Measurements from ENCODE around the gene C6orf132.
"Not testable (repeated sequence)": the region's sequence is repeated elsewhere in the genome, so short reads cannot be mapped to it uniquely, and the experiment has no call there.

C6orf132 gene

GRCh38 chr6:42162384-42162783, 20.0 kb upstream of the C6orf132 start:
- no peak overlapping the region for H3K27ac ChIP-seq (ENCODE audit: low read depth, low read length)
- peaks cover 0 to 12% (median 9%) of the 10 kb centered on the region in 5 donors for H3K27me3 ChIP-seq (ENCODE audit: control insufficient read depth in 5 of 5, insufficient read depth in 4 of 5, low read length in 5 of 5)
- no peaks in the 10 kb centered on the region for H3K36me3 ChIP-seq (ENCODE audit: control insufficient read depth in 5 of 5, insufficient read depth in 5 of 5, low read length in 5 of 5)
- H3K4me3 ChIP-seq (ENCODE audit: low read depth in 1 of 5, low read length in 5 of 5), result no peak overlapping the region
- H3K4me1 ChIP-seq (ENCODE audit: control insufficient read depth in 5 of 5, insufficient read depth in 5 of 5, low read length in 5 of 5), result peaks cover 0 to 2% (median 0%) of the 10 kb centered on the region in 5 donors
- H3K9ac ChIP-seq (ENCODE audit: low read length in 5 of 5), result no peak overlapping the region
- no peaks in the 10 kb centered on the region for H3K9me3 ChIP-seq (ENCODE audit: control insufficient read depth in 5 of 5, low read length in 5 of 5)

GRCh38 chr6:42159431-42160024, 17.1 kb upstream of the C6orf132 start:
- H3K27ac ChIP-seq (ENCODE audit: low read depth, low read length), result no peak overlapping the region
- peaks cover 0 to 2% (median 0%) of the 10 kb centered on the region in 5 donors for H3K4me1 ChIP-seq (ENCODE audit: control insufficient read depth in 5 of 5, insufficient read depth in 5 of 5, low read length in 5 of 5)
- H3K4me3 ChIP-seq (ENCODE audit: low read depth in 1 of 5, low read length in 5 of 5), result no peak overlapping the region
- H3K9me3 ChIP-seq (ENCODE audit: control insufficient read depth in 5 of 5, low read length in 5 of 5), result no peaks in the 10 kb centered on the region
- no peaks in the 10 kb centered on the region for H3K36me3 ChIP-seq (ENCODE audit: control insufficient read depth in 5 of 5, insufficient read depth in 5 of 5, low read length in 5 of 5)
- peaks cover 0 to 12% (median 9%) of the 10 kb centered on the region in 5 donors for H3K27me3 ChIP-seq (ENCODE audit: control insufficient read depth in 5 of 5, insufficient read depth in 4 of 5, low read length in 5 of 5)
- H3K9ac ChIP-seq (ENCODE audit: low read length in 5 of 5), result no peak overlapping the region

GRCh38 chr6:42158631-42159030, 16.2 kb upstream of the C6orf132 start:
- Histone ChIP-seq H3K9me3 (ENCODE audit: control insufficient read depth in 5 of 5, low read length in 5 of 5) (no peaks in the 10 kb centered on the region), H3K9ac (ENCODE audit: low read length in 5 of 5) (no peak overlapping the region), H3K27ac (ENCODE audit: low read depth, low read length) (no peak overlapping the region), H3K4me3 (ENCODE audit: low read depth in 1 of 5, low read length in 5 of 5) (no peak overlapping the region), H3K27me3 (ENCODE audit: control insufficient read depth in 5 of 5, insufficient read depth in 4 of 5, low read length in 5 of 5) (peaks cover 0 to 12% (median 9%) of the 10 kb centered on the region in 5 donors), H3K4me1 (ENCODE audit: control insufficient read depth in 5 of 5, insufficient read depth in 5 of 5, low read length in 5 of 5) (peaks cover 0 to 2% (median 0%) of the 10 kb centered on the region in 5 donors), H3K36me3 (ENCODE audit: control insufficient read depth in 5 of 5, insufficient read depth in 5 of 5, low read length in 5 of 5) (no peaks in the 10 kb centered on the region)

GRCh38 chr6:42158011-42158410, 15.6 kb upstream of the C6orf132 start:
- H3K27ac ChIP-seq (ENCODE audit: low read depth, low read length), result no peak overlapping the region
- peaks cover 0 to 9% (median 6%) of the 10 kb centered on the region in 5 donors for H3K27me3 ChIP-seq (ENCODE audit: control insufficient read depth in 5 of 5, insufficient read depth in 4 of 5, low read length in 5 of 5)
- no peak overlapping the region for H3K9ac ChIP-seq (ENCODE audit: low read length in 5 of 5)

GRCh38 chr6:42156638-42157037, 14.2 kb upstream of the C6orf132 start:
- peaks cover 0 to 9% (median 6%) of the 10 kb centered on the region in 5 donors for H3K27me3 ChIP-seq (ENCODE audit: control insufficient read depth in 5 of 5, insufficient read depth in 4 of 5, low read length in 5 of 5)

More at GRCh38 chr6:42158011-42158410, 15.6 kb upstream of the C6orf132 start:
- no peak overlapping the region for H3K4me3 ChIP-seq (ENCODE audit: low read depth in 1 of 5, low read length in 5 of 5)
- no peaks in the 10 kb centered on the region for H3K36me3 ChIP-seq (ENCODE audit: control insufficient read depth in 5 of 5, insufficient read depth in 5 of 5, low read length in 5 of 5)
- H3K9me3 ChIP-seq (ENCODE audit: control insufficient read depth in 5 of 5, low read length in 5 of 5), result no peaks in the 10 kb centered on the region
- peaks cover 0 to 2% (median 0%) of the 10 kb centered on the region in 5 donors for H3K4me1 ChIP-seq (ENCODE audit: control insufficient read depth in 5 of 5, insufficient read depth in 5 of 5, low read length in 5 of 5)

GRCh38 chr6:42155293-42155692, 12.9 kb upstream of the C6orf132 start:
- H3K36me3 ChIP-seq (ENCODE audit: control insufficient read depth in 5 of 5, insufficient read depth in 5 of 5, low read length in 5 of 5), result no peaks in the 10 kb centered on the region
- peaks cover 0 to 9% (median 3%) of the 10 kb centered on the region in 5 donors for H3K27me3 ChIP-seq (ENCODE audit: control insufficient read depth in 5 of 5, insufficient read depth in 4 of 5, low read length in 5 of 5)
- H3K9me3 ChIP-seq (ENCODE audit: control insufficient read depth in 5 of 5, low read length in 5 of 5), result no peaks in the 10 kb centered on the region
- H3K9ac ChIP-seq (ENCODE audit: low read length in 5 of 5), result no peak overlapping the region
- H3K27ac ChIP-seq (ENCODE audit: low read depth, low read length), result no peak overlapping the region
- peaks cover 0 to 2% (median 0%) of the 10 kb centered on the region in 5 donors for H3K4me1 ChIP-seq (ENCODE audit: control insufficient read depth in 5 of 5, insufficient read depth in 5 of 5, low read length in 5 of 5)
- H3K4me3 ChIP-seq (ENCODE audit: low read depth in 1 of 5, low read length in 5 of 5), result no peak overlapping the region

More at GRCh38 chr6:42156638-42157037, 14.2 kb upstream of the C6orf132 start:
- no peak overlapping the region for H3K27ac ChIP-seq (ENCODE audit: low read depth, low read length)
- H3K4me3 ChIP-seq (ENCODE audit: low read depth in 1 of 5, low read length in 5 of 5), result no peak overlapping the region
- H3K4me1 ChIP-seq (ENCODE audit: control insufficient read depth in 5 of 5, insufficient read depth in 5 of 5, low read length in 5 of 5), result peaks cover 0 to 2% (median 0%) of the 10 kb centered on the region in 5 donors
- no peak overlapping the region for H3K9ac ChIP-seq (ENCODE audit: low read length in 5 of 5)
- no peaks in the 10 kb centered on the region for H3K36me3 ChIP-seq (ENCODE audit: control insufficient read depth in 5 of 5, insufficient read depth in 5 of 5, low read length in 5 of 5)
- no peaks in the 10 kb centered on the region for H3K9me3 ChIP-seq (ENCODE audit: control insufficient read depth in 5 of 5, low read length in 5 of 5)

- H3K27me3 ChIP-seq (ENCODE audit: control insufficient read depth in 5 of 5, insufficient read depth in 4 of 5, low read length in 5 of 5), result peaks cover 0 to 9% (median 1%) of the 10 kb centered on the region in 5 donors
- no peak overlapping the region for H3K27ac ChIP-seq (ENCODE audit: low read depth, low read length)
- H3K9ac ChIP-seq (ENCODE audit: low read length in 5 of 5), result no peak overlapping the region
- H3K36me3 ChIP-seq (ENCODE audit: control insufficient read depth in 5 of 5, insufficient read depth in 5 of 5, low read length in 5 of 5), result no peaks in the 10 kb centered on the region
- no peak overlapping the region for H3K4me3 ChIP-seq (ENCODE audit: low read depth in 1 of 5, low read length in 5 of 5)
- peaks cover 0 to 2% (median 0%) of the 10 kb centered on the region in 5 donors for H3K4me1 ChIP-seq (ENCODE audit: control insufficient read depth in 5 of 5, insufficient read depth in 5 of 5, low read length in 5 of 5)
- no peaks in the 10 kb centered on the region for H3K9me3 ChIP-seq (ENCODE audit: control insufficient read depth in 5 of 5, low read length in 5 of 5)
These were observed 12.2 kb upstream of the C6orf132 start for GRCh38 chr6:42154461-42155209.

- Histone ChIP-seq H3K27me3 (ENCODE audit: control insufficient read depth in 5 of 5, insufficient read depth in 4 of 5, low read length in 5 of 5) (peaks cover 0 to 5% (median 0%) of the 10 kb centered on the region in 5 donors), H3K27ac (ENCODE audit: low read depth, low read length) (no peak overlapping the region), H3K4me3 (ENCODE audit: low read depth in 1 of 5, low read length in 5 of 5) (no peak overlapping the region), H3K9ac (ENCODE audit: low read length in 5 of 5) (no peak overlapping the region), H3K4me1 (ENCODE audit: control insufficient read depth in 5 of 5, insufficient read depth in 5 of 5, low read length in 5 of 5) (peaks cover 0 to 2% (median 0%) of the 10 kb centered on the region in 5 donors), H3K36me3 (ENCODE audit: control insufficient read depth in 5 of 5, insufficient read depth in 5 of 5, low read length in 5 of 5) (no peaks in the 10 kb centered on the region), H3K9me3 (ENCODE audit: control insufficient read depth in 5 of 5, low read length in 5 of 5) (no peaks in the 10 kb centered on the region)
These were observed 11.5 kb upstream of the C6orf132 start for GRCh38 chr6:42153921-42154320.

GRCh38 chr6:42152528-42153213, 10.3 kb upstream of the C6orf132 start:
- H3K27me3 ChIP-seq (ENCODE audit: control insufficient read depth in 5 of 5, insufficient read depth in 4 of 5, low read length in 5 of 5); H3K36me3 ChIP-seq (ENCODE audit: control insufficient read depth in 5 of 5, insufficient read depth in 5 of 5, low read length in 5 of 5); H3K4me3 ChIP-seq (ENCODE audit: low read depth in 1 of 5, low read length in 5 of 5); H3K4me1 ChIP-seq (ENCODE audit: control insufficient read depth in 5 of 5, insufficient read depth in 5 of 5, low read length in 5 of 5); H3K9me3 ChIP-seq (ENCODE audit: control insufficient read depth in 5 of 5, low read length in 5 of 5); H3K9ac ChIP-seq (ENCODE audit: low read length in 5 of 5); H3K27ac ChIP-seq (ENCODE audit: low read depth, low read length): not testable (repeated sequence)

- no peak overlapping the region for H3K27ac ChIP-seq (ENCODE audit: low read depth, low read length)
- peaks cover 0 to 3% (median 0%) of the 10 kb centered on the region in 5 donors for H3K27me3 ChIP-seq (ENCODE audit: control insufficient read depth in 5 of 5, insufficient read depth in 4 of 5, low read length in 5 of 5)
- H3K4me3 ChIP-seq (ENCODE audit: low read depth in 1 of 5, low read length in 5 of 5), result no peak overlapping the region
- H3K36me3 ChIP-seq (ENCODE audit: control insufficient read depth in 5 of 5, insufficient read depth in 5 of 5, low read length in 5 of 5), result no peaks in the 10 kb centered on the region
- H3K9ac ChIP-seq (ENCODE audit: low read length in 5 of 5), result no peak overlapping the region
- no peaks in the 10 kb centered on the region for H3K4me1 ChIP-seq (ENCODE audit: control insufficient read depth in 5 of 5, insufficient read depth in 5 of 5, low read length in 5 of 5)
- no peaks in the 10 kb centered on the region for H3K9me3 ChIP-seq (ENCODE audit: control insufficient read depth in 5 of 5, low read length in 5 of 5)
These were observed 9.6 kb upstream of the C6orf132 start for GRCh38 chr6:42152024-42152423.

Data from subcutaneous abdominal adipose tissue (tissue), 5 donors.